GM12872 (cell line): ENCODE data around the gene SNAPC1.

Source experiments
- TF ChIP-seq, protein P1 (sequence below): IDR thresholded peaks from 3 replicates; pipeline ENCODE4 v1.5.1; 2011; ENCODE audit warnings: low read depth, mild to moderate bottlenecking, low read length, moderate library complexity; ENCODE audit not compliant: insufficient read depth

The SNAPC1 gene, protein sequence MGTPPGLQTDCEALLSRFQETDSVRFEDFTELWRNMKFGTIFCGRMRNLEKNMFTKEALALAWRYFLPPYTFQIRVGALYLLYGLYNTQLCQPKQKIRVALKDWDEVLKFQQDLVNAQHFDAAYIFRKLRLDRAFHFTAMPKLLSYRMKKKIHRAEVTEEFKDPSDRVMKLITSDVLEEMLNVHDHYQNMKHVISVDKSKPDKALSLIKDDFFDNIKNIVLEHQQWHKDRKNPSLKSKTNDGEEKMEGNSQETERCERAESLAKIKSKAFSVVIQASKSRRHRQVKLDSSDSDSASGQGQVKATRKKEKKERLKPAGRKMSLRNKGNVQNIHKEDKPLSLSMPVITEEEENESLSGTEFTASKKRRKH

DNA sequence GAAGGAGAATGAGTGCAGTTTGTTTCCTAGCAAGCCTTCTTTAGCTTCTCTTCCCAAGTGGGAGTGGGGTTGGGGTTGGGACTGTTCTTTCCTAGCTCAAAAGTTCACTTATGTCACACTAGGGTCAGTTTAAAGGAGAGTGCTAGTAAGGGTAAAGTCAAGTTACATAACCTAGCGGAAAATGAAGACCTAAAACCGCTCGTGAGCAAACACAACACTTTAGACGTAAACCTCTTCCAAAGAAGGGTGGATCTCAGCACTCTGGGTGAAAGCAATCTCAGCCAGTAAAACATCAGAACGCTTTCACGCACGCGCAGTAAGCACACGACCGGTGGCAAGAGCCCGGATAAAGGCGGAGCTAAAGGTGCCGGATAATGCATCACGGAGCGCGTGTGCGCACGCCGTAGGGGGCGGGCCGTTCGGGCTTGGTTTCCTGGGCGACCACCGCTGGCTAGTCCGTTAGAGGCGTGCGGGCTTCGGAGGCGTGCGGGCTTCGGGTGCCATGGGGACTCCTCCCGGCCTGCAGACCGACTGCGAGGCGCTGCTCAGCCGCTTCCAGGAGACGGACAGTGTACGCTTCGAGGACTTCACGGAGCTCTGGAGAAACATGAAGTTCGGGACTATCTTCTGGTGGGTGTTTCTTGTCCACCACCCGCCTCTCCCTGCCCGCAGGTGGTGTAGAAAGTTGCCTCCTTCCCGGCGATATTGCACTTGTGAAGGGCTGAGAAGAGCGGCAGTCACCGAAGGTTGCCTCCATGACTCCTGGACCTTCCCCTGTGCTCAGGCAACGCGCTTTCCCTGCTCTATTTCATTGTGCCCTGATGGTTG lies at the start of gene SNAPC1:
TSS of gene SNAPC1 (plus strand) at position 462 of the 828 bp plus-strand sequence. CDS start at position 503, 41 bp downstream.
- TF ChIP-seq, protein P1, sequence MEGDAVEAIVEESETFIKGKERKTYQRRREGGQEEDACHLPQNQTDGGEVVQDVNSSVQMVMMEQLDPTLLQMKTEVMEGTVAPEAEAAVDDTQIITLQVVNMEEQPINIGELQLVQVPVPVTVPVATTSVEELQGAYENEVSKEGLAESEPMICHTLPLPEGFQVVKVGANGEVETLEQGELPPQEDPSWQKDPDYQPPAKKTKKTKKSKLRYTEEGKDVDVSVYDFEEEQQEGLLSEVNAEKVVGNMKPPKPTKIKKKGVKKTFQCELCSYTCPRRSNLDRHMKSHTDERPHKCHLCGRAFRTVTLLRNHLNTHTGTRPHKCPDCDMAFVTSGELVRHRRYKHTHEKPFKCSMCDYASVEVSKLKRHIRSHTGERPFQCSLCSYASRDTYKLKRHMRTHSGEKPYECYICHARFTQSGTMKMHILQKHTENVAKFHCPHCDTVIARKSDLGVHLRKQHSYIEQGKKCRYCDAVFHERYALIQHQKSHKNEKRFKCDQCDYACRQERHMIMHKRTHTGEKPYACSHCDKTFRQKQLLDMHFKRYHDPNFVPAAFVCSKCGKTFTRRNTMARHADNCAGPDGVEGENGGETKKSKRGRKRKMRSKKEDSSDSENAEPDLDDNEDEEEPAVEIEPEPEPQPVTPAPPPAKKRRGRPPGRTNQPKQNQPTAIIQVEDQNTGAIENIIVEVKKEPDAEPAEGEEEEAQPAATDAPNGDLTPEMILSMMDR: no peak

DNA sequence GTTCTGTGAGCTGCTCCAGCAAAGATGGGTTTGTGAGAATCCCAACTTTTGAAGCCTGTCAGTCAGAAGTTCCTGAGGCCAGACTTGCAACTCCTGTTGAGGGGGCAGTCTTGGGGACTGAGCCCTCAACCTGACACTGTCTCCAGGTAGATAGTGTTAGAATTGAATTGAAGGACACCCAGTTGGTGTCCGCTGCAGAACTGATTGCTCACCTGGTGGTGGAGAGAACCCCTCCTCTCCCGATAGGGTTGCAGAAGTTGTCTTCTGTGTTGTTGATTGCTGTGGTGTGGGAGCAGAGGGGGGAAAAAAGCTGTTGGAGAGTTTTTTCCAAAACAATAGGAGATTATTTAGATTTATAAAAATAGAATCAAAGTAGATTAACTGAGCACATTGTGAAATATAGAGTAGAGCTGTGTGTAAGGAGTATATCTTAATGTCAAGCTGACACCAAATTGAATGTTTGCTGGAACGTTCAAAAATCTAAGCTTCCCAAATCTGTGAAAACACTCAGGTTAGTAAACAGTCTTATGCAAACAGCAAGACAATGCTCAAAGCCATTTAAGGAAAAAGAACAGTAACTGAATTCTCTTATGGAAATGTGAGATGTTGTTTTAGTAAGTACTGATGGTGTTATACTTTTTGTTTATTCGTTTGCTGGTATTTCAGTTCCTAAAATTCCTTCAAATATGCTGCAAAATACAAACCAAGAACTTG lies 48.3 kb upstream of the SNAPC1 start:
- TF ChIP-seq, protein P1: no peak

DNA sequence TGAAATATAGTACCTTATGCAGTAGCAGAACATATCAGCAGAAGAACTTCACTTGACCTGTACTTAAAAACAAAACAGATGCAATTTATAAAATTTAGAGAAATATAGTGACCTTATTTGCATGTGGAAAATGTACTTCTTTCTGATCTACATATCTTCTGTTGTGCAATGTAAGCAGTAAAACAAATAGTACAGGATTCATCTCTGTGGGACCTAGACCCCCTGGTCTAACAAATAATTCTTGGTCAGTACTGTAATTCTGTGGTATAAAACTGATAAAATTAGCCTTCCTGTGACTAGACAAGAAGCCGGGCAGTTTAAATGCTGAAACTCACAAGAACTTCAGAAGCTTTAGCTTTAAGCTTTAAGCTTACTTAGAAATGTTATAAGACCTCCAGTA lies 45.3 kb upstream of the SNAPC1 start:
- TF ChIP-seq, protein P1: no peak

DNA sequence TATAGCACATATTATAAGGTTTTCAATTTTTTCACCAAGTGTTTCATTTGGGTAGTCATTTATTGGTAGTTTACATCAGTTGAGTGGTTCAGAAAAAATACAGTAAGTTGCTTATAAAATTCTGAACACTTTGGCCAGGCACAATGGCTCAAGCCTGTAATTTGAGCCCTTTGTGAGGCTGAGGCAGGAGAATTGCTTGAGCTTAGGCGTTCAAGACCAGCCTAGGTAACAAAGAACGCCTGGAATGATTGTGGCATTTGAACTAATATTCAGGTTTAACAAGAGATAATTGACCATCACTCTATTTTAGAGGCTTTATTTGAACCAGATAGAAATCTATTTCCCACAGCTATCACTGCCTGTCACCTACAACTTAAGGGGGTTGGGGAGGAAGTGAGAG lies 44.2 kb upstream of the SNAPC1 start:
- TF ChIP-seq, protein P1: no peak

DNA sequence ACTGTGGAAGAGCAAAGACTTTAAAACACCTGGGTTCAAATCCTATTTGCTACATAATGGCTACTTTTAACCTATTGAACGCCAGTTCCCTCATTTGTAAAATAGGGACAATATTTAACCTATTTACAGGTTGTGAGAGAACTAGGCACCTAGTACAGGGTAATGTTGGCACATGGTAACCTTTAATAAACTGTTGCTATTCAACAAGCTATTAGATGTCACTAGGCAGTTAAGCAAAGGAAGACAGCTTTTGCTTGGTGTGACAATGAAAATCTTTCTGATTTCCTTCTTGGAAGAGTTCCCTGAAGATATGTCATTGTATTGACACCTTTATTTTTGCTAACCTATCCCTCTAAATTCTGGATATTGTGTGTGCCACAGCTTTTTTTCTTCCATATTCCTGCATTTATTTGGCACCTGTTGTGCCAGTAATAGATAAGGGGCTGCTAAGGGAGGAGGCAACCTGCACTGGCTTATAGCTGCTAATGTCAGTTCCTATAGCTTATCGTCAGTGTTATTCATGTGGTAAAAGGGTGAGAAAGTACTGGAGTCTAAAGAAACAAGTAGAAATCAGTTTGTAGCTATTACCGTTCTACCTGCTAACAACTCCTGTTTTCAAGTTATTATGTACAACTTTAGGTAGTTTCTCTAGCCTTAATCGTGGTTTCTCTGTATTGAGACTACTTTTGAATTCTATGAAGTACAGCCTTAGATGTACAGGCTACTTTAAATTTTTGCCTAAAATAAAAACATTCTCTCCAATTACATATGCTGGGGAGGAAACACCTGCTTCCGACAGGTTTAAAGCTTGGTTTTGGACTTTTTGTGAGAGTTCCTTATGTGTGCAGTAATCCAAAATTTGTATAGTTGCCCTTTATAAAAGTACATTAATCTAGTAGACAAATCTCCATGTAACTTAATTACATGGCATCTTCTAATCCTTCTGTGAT lies 42.6 kb upstream of the SNAPC1 start:
- TF ChIP-seq, protein P1: no peak

DNA sequence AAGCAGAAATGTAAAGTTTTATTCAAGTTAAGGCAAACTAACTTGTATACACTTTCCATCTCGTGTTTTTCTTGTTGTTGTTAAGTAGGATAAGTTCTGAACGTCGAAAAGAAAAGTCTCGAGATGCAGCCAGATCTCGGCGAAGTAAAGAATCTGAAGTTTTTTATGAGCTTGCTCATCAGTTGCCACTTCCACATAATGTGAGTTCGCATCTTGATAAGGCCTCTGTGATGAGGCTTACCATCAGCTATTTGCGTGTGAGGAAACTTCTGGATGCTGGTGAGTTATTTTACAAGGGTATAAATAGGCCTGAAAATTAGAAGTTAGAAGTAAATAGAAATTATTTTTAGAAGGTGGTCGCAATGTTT lies 41.9 kb upstream of the SNAPC1 start:
- TF ChIP-seq, protein P1: no peak
